Testis (tissue), 2 donors: ENCODE data around the gene ZNRF3.

Experiments used
- CTCF ChIP-seq, 3 experiments: fragments of 450-650 bp in 2 of 3; fragments of 200-600 bp in 1 of 3; sonication (generic) in 1 of 3; IDR thresholded peaks; one replicate each; pipeline ENCODE4 v1.5.1; 2016 to 2019; ENCODE audit warnings: antibody characterized with exemption in 3 of 3, mild to moderate bottlenecking in 2 of 3, moderate library complexity in 1 of 3
- POLR2A ChIP-seq: fragments of 450-650 bp; IDR thresholded peaks from one replicate; pipeline ENCODE4 v1.6.1; 2017; ENCODE audit warnings: antibody characterized with exemption, mild to moderate bottlenecking, moderate library complexity

DNA sequence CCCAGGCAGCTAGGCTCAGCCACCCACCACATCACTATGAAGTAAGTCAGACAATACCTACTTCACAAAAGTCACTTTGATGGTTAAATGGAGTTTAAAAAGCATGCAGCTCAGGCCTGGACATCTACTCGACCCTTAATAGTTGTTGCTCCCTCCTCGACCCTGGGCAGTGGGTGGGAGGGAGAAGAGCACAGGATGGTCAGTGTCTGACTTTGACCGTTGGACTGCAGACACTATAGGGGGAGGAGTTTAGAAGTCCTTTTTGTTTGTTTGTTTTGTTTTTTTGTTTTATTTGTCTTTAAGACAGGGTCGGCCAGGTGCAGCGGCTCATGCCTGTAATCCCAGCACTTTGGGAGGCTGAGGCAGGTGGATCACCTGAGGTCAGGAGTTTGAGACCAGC lies 44.4 kb upstream of the ZNRF3 start:
- no peak for TF ChIP-seq CTCF (IDR thresholded peaks at IDR 0.05)
- TF ChIP-seq POLR2A, result no peak
